HG02571 (cell line): ENCODE results near the gene GTF2F2.

Experiments used
- ATAC-seq: cut with Tn5 transposase; IDR thresholded peaks from one replicate; pipeline ENCODE4 v1.9.1; 2021; ENCODE audit warnings: mild to moderate bottlenecking, moderate library complexity; ENCODE audit not compliant: unreplicated experiment

Gene GTF2F2

GRCh38 chr13:45332036-45332830, 211.9 kb downstream of the GTF2F2 start:
- no peak for ATAC-seq

- ATAC-seq, result no peak
Measured at GRCh38 chr13:45332831-45333219, 212.5 kb downstream of the GTF2F2 start.

GRCh38 chr13:45333251-45333976, 213.1 kb downstream of the GTF2F2 start:
- no peak for ATAC-seq
